MCF 10A (cell line): ENCODE results near the gene NRG3. TPM values are rescaled to one million over a fixed set of nuclear protein-coding genes. Genes with fewer than 3 reads are reported as not detected.

Experiments used
- BruUV-seq: library from RNA; stranded (reverse); fragments of 400-500 nt; replicated peaks from 2 replicates; lab custom pipeline; 2021; lab: Mats Ljungman, UMichigan
- CTCF ChIA-PET: fragments of 300-600 bp; sonication (Branson Sonifier 250); formaldehyde crosslinking; extraction: SDS; loops from one replicate; lab custom pipeline; 2021; ENCODE audit warnings: antibody characterized with exemption, inconsistent platforms; lab: Yijun Ruan, JAX
- POLR2A ChIA-PET: fragments of 300-600, 350-650 bp; sonication (Branson Sonifier 250); formaldehyde crosslinking; extraction: SDS; loops from one replicate; lab custom pipeline; 2020; ENCODE audit warnings: antibody characterized with exemption, inconsistent platforms; lab: Yijun Ruan, JAX
- DNase-seq: peaks from one replicate; pipeline ENCODE4 v3.0.0-alpha.2; 2018; ENCODE audit not compliant: unreplicated experiment
- H3K27ac Mint-ChIP-seq: one replicate; pipeline ENCODE4 v1.8.0; 2022; ENCODE audit warnings: mild to moderate bottlenecking, low read depth, mixed read lengths; ENCODE audit not compliant: unreplicated experiment
- H3K27me3 Mint-ChIP-seq: one replicate; pipeline ENCODE4 v1.8.0; 2022; ENCODE audit warnings: mixed read lengths; ENCODE audit not compliant: insufficient read depth, unreplicated experiment
- H3K36me3 Mint-ChIP-seq: one replicate; pipeline ENCODE4 v1.8.0; 2022; ENCODE audit warnings: mild to moderate bottlenecking, moderate library complexity, mixed read lengths; ENCODE audit not compliant: insufficient read depth, unreplicated experiment
- H3K4me1 Mint-ChIP-seq: one replicate; pipeline ENCODE4 v1.8.0; 2022; ENCODE audit warnings: mixed read lengths; ENCODE audit not compliant: insufficient read depth, unreplicated experiment
- H3K4me3 Mint-ChIP-seq: one replicate; pipeline ENCODE4 v1.8.0; 2022; ENCODE audit warnings: mild to moderate bottlenecking, moderate library complexity, mixed read lengths; ENCODE audit not compliant: unreplicated experiment
- H3K9me3 Mint-ChIP-seq: one replicate; pipeline ENCODE4 v1.8.0; 2022; ENCODE audit warnings: mixed read lengths; ENCODE audit not compliant: unreplicated experiment
- CTCF ChIP-seq: fragments of 200-600 bp; IDR thresholded peaks from one replicate; pipeline ENCODE4 v1.8.0; 2022; ENCODE audit warnings: antibody characterized with exemption, mild to moderate bottlenecking; ENCODE audit not compliant: unreplicated experiment
- intact Hi-C: fragments of 100-400 bp; cut with micrococcal nuclease; formaldehyde crosslinking; loops from 2 replicates; pipeline ENCODE4 v1.14.1; 2022
- total RNA-seq: library from RNA; stranded (reverse); gene quantifications from 2 replicates; pipeline ENCODE4 v1.2.3, GENCODE V29; 2022

NRG3 gene
- total RNA-seq, 1 experiment from 2014 or later = not detected

- TF ChIP-seq CTCF = no peak
- POLR2A ChIA-PET = no interaction called here
- DNase-seq = no peak
- intact Hi-C loops = no loop called here
- Mint-ChIP-seq H3K27ac (no peak overlapping the region), H3K36me3 (peaks cover 6% of the 10 kb centered on the region), H3K4me1 (no peaks in the 10 kb centered on the region), H3K9me3 (no peaks in the 10 kb centered on the region), H3K4me3 (no peak overlapping the region), H3K27me3 (no peaks in the 10 kb centered on the region)
- CTCF ChIA-PET = no interaction called here
- no TSS peak for BruUV-seq
Observed at GRCh38 chr10:81957976-81958375, 83.0 kb downstream of the NRG3 start.

- Mint-ChIP-seq H3K36me3 (peaks cover 6% of the 10 kb centered on the region), H3K27ac (no peak overlapping the region), H3K9me3 (no peaks in the 10 kb centered on the region), H3K4me3 (no peak overlapping the region), H3K27me3 (no peaks in the 10 kb centered on the region), H3K4me1 (peaks cover 4% of the 10 kb centered on the region)
- no peak for DNase-seq
- intact Hi-C loops = no loop called here
- no peak for TF ChIP-seq CTCF
- ChIA-PET CTCF (no interaction called here), POLR2A (no interaction called here)
- BruUV-seq = no TSS peak
Observed at GRCh38 chr10:81959016-81959415, 84.0 kb downstream of the NRG3 start.

DNA sequence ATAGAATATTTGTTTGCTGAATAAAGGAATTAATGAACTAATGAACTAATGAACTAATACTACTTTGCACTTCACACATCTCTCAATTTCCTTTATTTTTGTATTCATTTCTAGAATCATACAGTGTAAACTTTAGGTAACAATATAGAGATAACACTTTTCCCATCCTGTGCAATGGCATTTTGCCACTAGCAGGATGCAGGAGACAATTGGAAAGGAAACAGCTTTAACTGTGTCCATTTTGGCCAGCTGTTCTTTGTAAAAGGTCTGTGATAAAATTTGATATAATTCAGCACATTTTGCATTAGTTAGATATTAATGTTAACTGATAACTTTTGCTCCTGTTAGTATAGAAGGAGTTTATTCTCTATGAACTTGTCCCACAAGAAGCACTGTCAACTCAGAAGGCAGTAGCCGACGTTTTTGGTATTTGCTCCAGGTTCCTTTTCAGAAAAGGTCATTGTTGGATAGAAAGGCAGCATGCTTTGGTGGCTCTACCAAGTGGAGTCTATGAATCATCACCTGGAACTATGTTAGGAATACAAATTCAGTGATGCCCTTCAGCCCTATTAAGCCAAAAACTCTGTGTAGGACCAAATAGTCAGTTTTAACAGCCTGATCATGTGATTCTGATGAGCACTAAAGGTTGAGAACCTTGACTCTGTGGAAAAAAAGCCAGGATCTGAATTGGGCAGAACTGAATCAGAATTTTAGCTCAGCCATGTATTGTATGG, 86.6 kb downstream of the NRG3 start:
- CTCF ChIA-PET = no interaction called here
- POLR2A ChIA-PET = no interaction called here
- no peaks in the 10 kb centered on the region for H3K9me3 Mint-ChIP-seq
- H3K36me3 Mint-ChIP-seq = no peaks in the 10 kb centered on the region
- no peaks in the 10 kb centered on the region for H3K27me3 Mint-ChIP-seq
- TF ChIP-seq CTCF = no peak
- intact Hi-C loops = no loop called here
- H3K4me3 Mint-ChIP-seq = no peak overlapping the region
- no TSS peak for BruUV-seq
- H3K27ac Mint-ChIP-seq = no peak overlapping the region
- no peak for DNase-seq
- peaks cover 4% of the 10 kb centered on the region for H3K4me1 Mint-ChIP-seq

DNA sequence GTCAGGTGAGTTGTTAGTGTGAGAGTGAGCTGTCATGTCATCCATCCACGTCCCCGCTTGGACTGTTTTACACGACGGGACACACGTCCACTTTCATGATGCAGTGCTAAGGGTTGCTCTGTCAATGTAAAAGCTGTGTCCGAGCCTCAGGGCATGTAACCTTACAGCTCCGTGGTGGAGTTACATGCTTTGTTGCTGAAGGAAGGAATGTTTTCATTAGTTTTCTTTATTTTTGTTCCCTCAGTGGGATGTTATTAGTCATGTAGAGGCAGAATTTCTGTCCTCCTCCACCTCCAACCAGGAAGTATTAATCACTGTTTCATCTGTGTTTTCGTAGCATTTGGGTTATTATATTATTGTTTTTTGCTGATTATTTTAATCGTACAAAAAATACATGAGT, 88.6 kb downstream of the NRG3 start:
- intact Hi-C loops = no loop called here
- Mint-ChIP-seq H3K27me3 (no peaks in the 10 kb centered on the region), H3K36me3 (no peaks in the 10 kb centered on the region), H3K4me1 (peaks cover 4% of the 10 kb centered on the region), H3K27ac (no peak overlapping the region), H3K4me3 (no peak overlapping the region), H3K9me3 (no peaks in the 10 kb centered on the region)
- TF ChIP-seq CTCF = no peak
- POLR2A ChIA-PET = no interaction called here
- peak; percentile 4 for DNase-seq
- CTCF ChIA-PET = interaction anchor here (0.7 to 1.0 kb wide), 2 partner anchors 9 to 414 kb away, joined by 3 read pairs; no protein-coding TSS in a partner anchor
- BruUV-seq = no TSS peak
